NB4 (cell line): ENCODE results near the gene TUBA1C.
"Not testable (repeated sequence)": the region's sequence is repeated elsewhere in the genome, so short reads cannot be mapped to it uniquely, and the experiment has no call there.

Experiments
- DNase-seq: peaks from one replicate; pipeline ENCODE4 v3.0.0; 2010; ENCODE audit warnings: low read depth
- H3K4me3 ChIP-seq: one replicate; pipeline ENCODE4 v1.5.1; 2011; ENCODE audit warnings: mild to moderate bottlenecking, low read depth, low read length, moderate library complexity
- CTCF ChIP-seq: IDR thresholded peaks from one replicate; pipeline ENCODE4 v1.5.1; 2012; ENCODE audit warnings: low read depth, low read length
- MAX ChIP-seq: IDR thresholded peaks from 2 replicates; pipeline ENCODE4 v1.6.1; 2011; ENCODE audit warnings: low read depth, low read length
- MYC ChIP-seq: IDR thresholded peaks from 2 replicates; pipeline ENCODE4 v1.6.1; 2011; ENCODE audit warnings: low read depth, low read length
- POLR2A ChIP-seq: IDR thresholded peaks from 2 replicates; pipeline ENCODE4 v1.6.1; 2011; ENCODE audit warnings: mild to moderate bottlenecking; ENCODE audit not compliant: insufficient read length; ENCODE audit errors: extremely low read depth

Gene TUBA1C

DNA sequence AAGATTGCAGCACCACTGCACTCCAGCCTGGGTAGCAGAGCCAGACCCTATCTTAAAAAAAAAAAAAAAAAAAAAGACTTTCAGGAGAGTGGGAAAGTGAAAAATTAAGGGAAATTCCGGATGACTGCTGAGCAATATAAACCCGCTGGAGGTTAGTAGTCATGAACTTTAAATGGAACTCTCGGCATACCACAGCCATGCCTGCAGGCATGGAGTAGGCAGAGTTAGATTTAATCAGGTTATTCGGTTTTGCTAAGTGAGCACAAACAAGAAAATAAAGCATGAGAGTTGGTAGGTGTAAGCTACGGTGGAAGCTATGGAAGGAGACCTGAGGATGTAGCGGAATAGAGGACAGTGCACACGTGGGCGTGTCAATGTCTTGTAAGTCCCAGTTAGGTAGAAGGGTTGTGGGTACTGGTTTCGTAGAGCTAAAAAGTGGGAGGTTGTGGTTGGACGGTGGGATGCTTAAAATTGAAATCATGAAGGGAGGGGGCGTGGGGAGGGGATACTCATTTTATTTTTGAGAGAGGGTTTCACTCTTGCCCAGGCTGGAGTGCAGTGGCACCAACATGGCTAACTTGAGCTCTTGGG, 11.8 kb upstream of the TUBA1C start:
- H3K4me3 ChIP-seq, result no peak overlapping the region
- no peak for DNase-seq
- TF ChIP-seq MYC (no peak), MAX (no peak), POLR2A (no peak), CTCF (no peak)

- not testable (repeated sequence) for H3K4me3 ChIP-seq, DNase-seq
Observed at GRCh38 chr12:49255456-49255855, 9.4 kb upstream of the TUBA1C start.

GRCh38 chr12:49255857-49256637, 8.8 kb upstream of the TUBA1C start:
- no peak overlapping the region for H3K4me3 ChIP-seq
- no peak for TF ChIP-seq CTCF
- no peak for TF ChIP-seq POLR2A
- no peak for TF ChIP-seq MAX
- no peak for TF ChIP-seq MYC

DNA sequence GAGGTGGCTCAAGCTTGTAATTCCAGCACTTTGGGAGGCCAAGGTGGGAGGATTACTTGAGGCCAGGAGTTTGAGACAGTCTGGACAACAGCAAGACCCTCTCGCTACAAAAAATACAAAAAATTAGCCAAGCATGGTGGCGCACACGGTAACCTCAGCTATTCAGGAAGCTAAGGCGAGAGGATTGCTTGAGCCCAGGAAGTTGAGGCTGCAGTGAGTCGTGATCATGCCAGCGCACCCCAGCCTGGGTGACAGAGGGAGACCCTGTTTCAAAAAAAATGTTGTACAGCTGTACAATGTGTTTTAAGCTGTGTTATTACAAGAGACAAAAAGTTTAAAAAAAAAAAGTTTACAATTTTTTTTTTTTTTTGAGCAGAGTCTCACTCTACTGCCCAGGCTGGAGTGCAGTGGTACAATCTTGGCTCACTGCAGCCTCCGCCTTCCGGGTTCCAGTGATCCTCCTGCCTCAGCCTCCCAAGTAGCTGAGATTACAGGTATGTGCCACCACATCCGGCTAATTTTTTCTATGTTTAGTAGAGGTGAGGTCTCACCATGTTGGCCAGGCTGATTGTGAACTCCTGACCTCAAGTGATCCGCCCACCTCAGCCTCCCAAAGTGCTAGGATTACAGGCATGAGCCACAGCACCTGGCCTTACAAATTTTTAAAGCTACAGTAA, 7.2 kb upstream of the TUBA1C start:
- not testable (repeated sequence) for H3K4me3 ChIP-seq
- DNase-seq, result peak; percentile 68

More at GRCh38 chr12:49255857-49256637, 8.8 kb upstream of the TUBA1C start:
- no peak for DNase-seq

GRCh38 chr12:49259452-49259851, 5.4 kb upstream of the TUBA1C start:
- no peak overlapping the region for H3K4me3 ChIP-seq
- TF ChIP-seq POLR2A (no peak), CTCF (no peak), MAX (no peak), MYC (no peak)
- no peak for DNase-seq

DNA sequence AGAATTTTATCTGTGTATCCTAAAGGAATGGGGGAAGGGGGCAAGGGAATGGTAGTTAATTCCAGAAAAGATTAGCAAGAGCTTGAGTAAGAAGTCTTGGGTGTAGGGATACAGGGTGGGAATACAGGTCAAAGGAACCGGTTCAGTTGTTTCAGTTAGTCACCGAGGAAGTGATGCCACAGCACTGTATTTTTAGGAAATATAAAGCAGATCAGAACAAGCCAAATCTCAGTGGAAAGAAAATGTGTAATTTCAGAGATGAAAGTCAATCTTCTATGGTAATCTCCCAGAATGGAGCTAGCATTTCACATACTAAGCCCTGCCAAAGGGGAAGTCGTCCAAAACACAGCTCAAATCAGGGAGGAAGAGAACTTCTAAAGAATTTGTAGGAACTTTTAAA, 4.7 kb upstream of the TUBA1C start:
- TF ChIP-seq MYC (no peak), CTCF (no peak), MAX (no peak), POLR2A (no peak)
- no peak for DNase-seq
- no peak overlapping the region for H3K4me3 ChIP-seq
